HG02852 (cell line): ENCODE data around the gene CCT8L2.
"Not testable (repeated sequence)": the region's sequence is repeated elsewhere in the genome, so short reads cannot be mapped to it uniquely, and the experiment has no call there.

Experiments
- ATAC-seq: cut with Tn5 transposase; IDR thresholded peaks from one replicate; pipeline ENCODE4 v1.9.1; 2021; ENCODE audit warnings: mild to moderate bottlenecking, moderate library complexity; ENCODE audit not compliant: unreplicated experiment

CCT8L2 gene

DNA sequence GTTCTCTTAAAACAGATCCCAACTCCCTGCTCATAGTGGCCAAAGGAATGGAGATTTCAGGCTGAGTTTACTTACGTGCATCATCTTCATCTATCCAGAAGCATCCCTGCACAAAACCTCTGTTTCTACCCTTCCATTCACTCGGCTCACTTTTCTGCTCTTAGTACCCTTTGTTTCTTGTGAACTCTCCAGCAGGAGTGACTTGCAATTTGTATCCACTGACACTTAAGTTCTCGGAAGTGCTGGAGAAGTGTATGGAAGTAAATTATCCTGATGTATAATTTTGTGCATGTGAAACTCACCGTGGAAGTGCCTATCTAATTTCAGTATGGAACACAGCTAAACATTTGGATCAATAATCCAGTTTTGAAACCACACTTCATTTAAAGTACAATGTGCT lies 7.0 kb upstream of the CCT8L2 start:
- not testable (repeated sequence) for ATAC-seq

DNA sequence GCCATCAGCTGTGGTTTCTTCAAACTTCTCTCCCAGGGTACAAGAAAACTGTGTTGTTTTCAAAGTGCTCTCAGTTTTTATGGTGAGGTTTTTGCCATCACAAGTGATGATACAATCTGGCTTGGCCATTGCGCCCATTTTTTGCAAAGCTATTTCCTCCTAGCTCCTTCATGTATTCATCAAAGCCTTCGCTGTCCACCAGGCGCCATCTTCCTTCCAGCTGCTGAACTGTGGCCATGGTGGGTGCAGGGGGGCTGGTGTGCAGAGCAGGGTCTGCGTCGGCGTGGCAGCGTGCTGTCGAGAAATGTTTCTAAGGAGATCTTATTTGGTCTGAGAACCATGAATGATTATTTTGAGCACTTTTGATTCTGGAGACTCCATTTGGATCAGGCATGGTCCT lies 2.6 kb upstream of the CCT8L2 start:
- not testable (repeated sequence) for ATAC-seq

DNA sequence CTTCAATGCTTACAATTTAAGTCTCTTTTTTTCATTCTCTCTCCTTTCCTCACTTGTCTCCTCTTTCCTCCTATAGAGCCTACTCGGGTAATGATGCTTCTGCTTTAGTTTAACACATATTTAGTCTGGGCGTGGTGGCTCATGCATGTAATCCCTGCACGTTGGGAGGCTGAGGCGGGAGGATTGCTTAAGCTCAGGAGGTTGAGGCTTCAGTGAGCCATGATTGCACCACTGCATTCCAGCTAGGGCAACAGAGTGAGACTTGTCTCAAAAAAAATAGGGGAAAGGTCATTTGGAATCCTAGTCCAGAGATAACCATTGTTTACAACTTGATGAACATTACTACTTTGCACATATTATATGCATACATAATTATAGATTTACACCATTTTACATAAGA lies 1.4 kb upstream of the CCT8L2 start:
- ATAC-seq, result no peak

DNA sequence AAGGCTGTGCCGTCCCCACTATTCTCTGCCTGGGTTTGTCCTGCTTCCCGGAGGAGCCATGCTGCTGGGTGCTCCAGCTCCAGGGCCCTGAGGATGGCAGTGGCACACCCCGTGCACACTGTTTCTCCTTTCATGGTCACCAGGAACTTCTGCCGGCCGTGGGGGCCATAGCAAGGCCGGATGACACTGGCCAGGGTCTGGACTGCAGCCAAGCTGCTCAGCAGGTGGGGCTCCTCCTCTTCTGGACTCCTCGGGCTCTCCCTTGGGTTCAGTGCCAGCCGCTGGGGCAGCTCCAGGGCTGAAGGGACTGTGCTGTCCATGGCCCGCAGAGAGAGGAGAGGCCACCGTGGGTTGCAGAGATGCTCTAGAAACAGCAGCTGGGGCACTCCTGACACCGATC lies 379 bp downstream of the CCT8L2 start:
- ATAC-seq, result not testable (repeated sequence)

DNA sequence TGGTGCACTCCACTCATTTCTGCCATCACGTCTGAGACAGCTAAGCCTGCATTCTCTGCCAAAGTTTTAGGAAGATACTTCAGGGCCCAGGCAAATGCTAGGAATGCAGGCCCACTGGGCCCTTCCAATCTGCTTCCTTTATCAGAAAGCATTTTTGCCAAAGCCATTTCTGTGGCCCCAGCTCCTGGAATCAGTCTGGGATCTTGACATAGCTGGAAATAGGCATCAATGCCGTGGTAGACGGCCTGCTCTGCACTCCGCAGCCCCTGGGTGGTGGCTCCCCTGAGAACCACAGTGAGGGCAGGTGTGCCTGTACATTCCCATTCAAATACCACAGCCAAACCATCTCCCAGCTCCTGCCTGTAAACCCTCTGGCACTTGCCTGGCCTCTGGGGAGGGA lies 1.5 kb downstream of the CCT8L2 start:
- ATAC-seq, result not testable (repeated sequence)

DNA sequence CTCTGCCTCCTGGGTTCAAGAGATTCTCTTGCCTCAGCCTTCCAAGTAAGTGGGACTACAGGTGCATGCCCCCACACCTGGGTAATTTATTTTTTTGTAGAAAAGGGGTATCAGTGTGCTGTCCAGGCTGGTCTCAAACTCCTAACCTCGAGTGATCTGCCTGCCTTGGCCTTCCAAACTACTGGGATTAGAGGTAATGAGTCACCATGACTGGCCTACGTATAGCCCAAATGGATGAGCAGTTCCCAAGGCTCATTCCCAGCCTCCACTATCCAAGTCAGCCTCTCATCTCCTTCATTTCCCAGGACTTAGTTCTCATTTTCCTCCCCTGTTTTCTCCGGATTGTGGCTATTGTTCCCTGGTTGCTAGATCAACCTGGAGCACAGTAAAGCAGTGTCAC lies 5.6 kb downstream of the CCT8L2 start:
- no peak for ATAC-seq

DNA sequence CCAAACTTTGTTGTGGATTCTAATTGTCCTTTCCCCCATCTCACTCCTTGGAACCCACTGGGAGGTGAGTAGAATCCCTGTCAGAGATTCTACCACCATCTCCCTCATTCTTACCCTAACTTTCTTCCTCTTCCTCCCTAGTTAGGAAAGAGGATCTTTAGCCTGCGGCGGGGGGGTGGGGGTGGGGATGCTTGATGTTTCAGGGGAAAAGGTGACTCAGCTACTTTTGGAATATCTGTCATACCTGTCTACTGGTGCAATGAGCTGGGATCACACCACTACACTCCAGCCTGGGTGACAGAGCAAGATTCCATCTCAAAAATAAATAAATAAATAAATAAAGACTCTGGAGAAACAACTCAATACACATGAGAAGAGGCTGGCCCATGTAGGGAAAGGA lies 6.4 kb downstream of the CCT8L2 start:
- ATAC-seq, result no peak

DNA sequence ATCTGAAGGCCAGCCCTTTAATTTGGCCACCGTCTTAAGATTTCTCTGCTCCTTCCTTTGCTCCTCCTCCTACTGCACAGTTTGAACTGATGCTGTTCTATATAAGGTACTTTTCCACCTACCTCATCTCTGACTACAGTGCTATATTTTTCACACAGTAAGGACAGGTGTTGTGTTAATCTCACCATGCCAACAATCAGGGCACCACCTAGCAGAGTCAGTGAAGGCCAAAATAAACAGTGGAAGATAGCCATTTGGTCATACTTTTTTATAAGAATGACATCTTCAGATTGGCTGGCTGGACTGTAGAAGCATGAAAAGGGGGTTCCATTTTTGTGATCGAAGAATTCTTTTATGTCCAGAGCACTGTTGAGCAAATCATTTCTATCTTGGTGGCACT lies 11.7 kb downstream of the CCT8L2 start:
- ATAC-seq, result not testable (repeated sequence)

DNA sequence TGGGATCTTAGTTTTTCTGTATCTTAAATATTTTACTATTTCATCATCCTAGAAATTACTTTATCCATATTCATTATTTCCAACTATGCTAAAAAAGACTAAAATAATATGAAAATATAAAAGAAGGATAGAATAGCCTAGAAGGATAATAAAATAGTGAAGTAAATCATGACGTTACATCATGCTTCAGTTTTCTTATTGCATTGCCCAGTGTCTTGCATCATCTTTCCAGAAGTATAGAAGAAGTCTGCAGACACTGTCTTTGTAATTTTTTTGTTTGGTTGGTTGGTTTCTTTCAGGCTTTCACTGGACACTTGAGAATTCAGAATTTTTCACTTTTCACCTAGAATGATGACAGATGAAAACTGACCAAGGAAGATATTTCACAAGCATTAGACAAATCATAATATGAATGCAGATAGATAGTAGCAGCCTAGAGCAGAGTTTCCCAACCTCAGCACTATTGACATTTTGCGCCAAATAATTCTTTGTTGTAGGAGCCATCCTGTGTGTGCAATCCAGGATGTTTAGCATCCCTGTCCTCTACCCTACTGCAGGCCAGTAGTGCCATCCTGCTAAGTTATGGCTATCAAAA lies 23.3 kb downstream of the CCT8L2 start:
- ATAC-seq, result not testable (repeated sequence)

DNA sequence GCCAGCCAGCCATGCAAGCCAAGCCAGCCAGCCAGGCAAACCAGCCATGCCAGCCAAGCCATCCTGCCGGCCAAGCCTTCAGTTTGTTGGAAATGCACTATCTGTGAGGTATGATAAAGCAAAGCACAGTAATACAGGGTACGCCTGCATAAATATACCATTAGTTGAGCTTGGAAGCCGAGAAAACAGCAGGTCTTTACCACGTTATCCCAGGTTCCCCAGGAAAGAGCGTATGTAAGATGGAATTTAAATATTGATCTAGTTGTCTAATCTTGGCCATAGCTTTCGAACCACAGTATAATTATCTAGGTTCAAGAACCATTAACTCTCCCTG lies 24.2 kb downstream of the CCT8L2 start:
- ATAC-seq, result no peak

DNA sequence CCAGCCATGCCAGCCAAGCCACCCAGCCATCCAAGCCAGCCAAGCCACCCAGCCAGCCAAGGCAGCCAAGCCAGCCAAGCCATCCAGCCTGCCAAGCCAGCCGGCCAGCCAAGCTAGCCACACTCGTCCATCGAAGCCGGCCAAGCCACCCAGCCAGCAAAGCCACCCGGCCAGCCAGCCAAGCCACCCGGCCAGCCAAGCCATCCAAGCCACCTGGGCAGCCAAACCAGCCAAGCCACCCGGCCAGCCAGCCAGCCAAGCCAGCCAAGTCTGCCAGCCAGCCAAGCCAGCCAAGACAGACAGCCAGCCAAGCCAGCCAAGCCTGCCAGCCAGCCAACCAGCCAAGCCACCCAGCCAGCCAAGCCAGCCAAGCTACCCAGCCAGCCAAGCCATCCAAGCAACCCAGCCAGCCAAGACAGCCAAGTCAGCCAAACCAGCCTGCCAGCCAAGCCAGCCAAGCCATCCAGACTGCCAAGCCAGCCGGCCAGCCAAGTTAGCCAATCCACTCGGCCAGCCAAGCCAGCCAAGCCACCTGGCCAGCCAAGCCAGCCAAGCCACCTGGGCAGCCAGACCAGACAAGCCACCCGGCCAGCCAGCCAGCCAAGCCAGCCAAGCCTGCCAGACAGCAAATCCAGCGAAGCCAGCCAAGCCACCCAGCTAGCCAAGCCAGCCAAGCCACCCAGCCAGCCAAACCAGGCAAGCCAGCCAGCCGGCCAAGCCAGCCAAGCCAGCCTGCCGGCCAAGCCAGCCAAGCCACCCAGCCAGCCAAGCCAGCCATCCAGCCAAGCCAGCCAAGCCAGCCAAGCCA lies 24.8 kb downstream of the CCT8L2 start:
- not testable (repeated sequence) for ATAC-seq

DNA sequence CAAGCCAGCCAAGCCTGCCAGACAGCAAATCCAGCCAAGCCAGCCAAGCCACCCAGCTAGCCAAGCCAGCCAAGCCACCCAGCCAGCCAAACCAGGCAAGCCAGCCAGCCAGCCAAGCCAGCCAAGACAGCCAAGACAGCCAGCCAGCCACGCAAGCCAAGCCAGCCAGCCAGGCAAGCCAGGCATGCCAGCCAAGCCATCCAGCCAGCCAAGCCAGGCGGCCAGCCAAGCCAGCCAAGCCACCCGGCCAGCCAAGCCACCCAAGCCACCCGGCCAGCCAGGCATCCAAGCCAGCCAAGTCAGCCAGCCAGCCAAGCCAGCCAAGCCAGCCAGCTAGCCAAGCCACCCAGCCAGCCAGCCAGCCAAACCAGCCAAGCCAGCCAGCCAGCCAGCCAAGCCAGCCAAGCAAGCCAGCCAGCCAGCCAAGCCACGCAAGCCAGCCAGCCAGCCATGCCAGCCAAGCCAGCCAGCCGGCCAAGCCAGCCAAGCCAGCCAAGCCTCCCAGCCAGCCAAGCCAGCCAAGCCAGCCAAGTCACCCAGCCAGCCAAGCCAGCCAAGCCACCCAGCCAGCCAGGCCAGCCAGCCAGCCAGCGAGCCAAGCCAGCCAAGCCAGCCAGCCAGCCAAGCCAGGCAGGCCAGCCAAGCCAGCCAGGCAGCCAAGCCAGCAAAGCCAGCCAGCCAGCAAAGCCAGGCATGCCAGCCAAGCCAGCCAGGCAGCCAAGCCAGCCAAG lies 26.0 kb downstream of the CCT8L2 start:
- ATAC-seq, result not testable (repeated sequence)

DNA sequence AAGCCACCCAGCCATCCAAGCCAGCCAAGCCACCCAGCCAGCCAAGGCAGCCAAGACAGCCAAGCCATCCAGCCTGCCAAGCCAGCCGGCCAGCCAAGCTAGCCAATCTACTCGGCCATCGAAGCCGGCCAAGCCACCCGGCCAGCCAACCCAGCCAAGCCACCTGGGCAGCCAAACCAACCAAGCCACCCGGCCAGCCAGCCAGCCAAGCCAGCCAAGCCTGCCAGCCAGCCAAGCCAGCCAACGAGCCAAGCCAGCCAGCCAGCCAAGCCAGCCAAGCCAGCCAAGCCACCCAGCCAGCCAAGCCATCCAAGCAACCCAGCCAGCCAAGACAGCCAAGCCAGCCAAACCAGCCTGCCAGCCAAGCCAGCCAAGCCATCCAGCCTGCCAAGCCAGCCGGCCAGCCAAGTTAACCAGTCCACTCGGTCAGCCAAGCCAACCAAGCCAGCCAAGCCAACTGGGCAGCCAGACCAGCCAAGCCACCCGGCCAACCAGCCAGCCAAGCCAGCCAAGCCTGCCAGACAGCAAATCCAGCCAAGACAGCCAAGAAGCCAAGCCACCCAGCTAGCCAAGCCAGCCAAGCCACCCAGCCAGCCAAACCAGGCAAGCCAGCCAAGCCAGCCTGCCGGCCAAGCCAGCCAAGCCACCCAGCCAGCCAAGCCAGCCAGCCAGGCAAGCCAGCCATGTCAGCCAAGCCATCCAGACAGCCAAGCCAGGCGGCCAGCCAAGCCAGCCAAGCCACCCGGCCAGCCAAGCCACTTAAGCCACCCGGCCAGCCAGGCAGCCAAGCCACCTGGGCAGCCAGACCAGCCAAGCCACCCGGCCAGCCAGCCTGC lies 26.8 kb downstream of the CCT8L2 start:
- not testable (repeated sequence) for ATAC-seq

DNA sequence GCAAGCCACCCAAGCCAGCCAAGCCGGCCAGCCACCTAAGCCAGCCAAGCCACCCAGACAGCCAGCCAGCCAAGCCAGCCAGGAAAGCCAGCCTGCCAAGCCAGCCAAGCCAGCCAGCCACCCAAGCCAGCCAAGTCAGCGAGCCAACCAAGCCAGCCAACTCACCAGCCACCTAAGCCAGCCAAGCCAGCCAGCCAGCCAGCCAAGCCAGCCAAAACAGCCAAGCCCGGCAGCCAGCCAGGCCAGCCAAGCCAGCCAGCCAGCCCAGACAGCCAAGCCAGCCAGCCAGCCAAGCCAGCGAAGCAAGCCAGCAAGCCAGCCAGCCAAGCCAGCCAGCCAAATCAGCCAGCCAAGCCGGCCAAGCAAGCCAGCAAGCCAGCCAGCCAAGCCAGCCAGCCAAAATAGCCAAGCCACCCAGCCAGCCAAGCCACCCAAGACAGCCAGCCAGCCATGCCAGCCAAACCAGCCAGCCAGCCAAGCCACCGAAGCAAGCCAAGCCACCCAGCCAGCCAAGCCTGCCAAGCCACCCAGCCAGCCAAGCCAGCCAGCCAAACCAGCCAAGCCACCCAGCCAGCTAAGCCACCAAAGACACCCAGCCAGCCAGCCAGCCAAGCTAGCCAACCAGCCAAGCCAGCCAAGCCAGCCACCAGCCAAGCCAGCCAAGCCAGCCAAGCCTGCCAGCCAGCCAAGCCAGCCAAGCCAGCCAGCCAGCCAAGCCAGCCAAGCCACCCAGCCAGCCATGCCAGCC lies 27.6 kb downstream of the CCT8L2 start:
- ATAC-seq, result not testable (repeated sequence)

DNA sequence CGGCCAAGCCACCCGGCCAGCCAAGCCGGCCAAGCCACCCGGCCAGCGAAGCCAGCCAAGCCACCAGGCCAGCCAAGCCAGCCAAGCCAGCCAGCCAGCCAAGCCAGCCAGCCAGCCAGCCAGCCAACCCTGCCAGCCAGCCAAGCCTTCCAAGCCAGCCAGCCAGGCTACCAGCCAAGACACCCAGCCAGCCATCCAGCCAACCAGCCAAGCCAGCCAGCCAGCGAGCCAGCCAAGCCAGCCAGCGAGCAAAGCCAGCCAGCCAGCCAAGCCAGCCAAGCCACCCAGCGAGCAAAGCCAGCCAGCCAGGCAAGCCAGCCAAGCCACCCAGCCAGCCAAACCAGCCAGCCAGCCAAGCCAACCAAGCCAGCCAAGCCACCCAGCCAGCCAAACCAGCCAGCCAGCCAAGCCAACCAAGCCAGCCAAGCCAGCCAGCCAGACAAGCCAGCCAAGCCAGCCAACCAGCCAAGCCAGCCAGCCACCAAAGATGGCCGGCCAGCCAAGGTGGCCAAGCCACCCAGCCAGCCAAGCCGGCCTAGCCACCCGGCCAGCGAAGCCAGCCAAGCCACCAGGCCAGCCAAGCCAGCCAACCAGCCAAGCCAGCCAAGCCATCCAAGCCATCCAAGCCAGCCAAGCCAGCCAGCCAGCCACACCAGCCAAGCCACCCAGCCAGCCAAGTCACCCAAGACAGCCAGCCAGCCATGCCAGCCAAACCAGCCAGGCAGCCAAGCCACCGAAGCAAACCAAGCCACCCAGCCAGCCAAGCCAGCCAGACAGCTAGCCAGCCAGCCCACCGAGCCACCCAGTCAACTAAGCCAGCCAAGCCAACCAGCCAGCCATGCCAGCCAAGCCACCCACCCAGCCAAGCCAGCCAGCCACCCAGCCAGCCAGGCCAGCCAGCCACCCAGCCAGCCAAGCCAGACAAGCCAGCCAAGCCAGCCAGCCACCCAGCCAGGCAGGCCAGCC lies 28.8 kb downstream of the CCT8L2 start:
- no peak for ATAC-seq

DNA sequence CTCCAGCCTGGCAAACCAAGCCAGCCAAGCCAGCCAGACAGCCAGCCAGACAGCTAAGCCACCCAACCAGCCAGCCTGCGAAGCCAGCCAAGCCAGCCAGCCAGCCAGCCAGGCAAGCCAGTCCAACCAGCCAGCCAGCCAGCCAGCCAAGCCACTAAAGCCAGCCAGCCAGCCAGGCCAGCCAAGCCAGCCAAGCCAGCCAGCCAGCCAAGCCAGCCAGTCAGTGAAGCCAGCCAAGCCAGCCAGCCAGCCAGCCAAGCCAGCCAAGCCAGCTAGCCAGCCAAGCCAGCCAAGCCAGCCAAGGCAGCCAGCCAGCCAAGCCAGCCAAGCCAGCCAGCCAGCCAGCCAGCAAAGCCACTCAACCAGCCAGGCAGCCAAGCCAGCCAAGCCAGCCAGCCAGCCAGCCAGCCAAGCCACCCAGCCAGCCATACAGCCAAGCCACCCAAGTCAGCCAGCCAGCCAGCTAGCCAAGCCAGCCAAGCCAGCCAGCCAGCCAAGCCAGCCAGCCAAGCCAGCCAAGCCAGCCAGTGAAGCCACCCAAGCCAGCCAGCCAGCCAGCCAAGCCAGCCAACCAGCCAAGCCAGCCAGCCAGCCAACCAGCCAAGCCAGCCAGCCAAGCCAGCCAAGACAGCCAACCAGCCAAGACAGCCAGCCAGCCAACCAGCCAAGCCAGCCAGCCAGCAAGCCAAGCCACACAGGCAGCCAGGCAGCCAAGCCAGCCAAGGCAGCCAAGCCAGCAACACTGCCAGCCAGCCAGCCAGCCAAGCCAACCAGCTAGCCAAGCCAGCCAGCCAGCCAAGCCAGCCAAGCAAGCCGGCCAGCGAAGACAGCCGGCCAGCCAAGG lies 29.7 kb downstream of the CCT8L2 start:
- no peak for ATAC-seq

DNA sequence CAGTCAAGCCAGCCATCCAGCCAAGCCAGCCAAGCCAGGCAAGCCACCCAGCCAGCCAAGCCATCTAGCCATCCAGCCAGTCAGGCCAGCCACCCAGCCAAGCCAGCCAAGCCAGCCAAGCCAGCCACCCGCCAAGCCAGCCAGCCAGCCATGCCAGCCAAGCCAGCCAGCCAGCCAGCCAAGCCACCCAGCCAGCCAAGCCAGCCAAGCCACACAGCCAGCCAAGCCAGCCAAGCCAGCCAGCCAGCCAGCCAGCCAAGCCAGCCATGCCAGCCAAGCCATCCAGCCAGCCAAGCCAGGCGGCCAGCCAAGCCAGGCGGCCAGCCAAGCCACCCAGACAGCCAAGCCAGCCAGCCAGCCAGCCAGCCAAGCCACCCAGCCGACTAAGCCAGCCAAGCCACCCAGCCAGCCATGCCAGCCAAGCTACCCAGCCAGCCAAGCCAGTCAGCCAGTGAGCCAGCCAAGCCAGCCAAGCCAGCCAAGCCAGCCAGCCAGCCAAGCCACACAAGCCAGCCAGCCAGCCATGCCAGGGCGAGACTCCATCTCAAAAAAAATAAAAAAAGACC lies 31.4 kb downstream of the CCT8L2 start:
- ATAC-seq, result not testable (repeated sequence)

DNA sequence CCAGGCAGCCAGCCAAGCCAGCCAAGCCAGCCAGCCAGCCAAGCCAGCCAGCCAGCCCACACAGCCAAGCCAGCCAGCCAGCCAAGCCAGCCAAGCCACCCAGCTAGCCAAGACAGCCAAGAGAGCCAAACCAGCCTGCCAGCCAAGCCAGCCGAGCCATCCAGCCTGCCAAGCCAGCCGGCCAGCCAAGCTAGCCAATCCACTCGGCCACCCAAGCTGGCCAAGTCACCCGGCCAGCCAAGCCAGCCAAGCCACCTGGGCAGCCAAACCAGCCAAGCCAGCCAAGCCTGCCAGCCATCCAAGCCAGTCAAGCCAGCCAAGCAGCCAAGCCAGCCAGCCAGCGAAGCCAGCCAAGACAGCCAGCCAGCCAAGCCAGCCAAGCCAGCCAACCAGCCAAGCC lies 32.0 kb downstream of the CCT8L2 start:
- not testable (repeated sequence) for ATAC-seq
